HG03565 (cell line): ENCODE results near the gene ISLR2.

ENCODE experiments used
- ATAC-seq: cut with Tn5 transposase; IDR thresholded peaks from one replicate; pipeline ENCODE4 v1.9.1; 2021; ENCODE audit warnings: mild to moderate bottlenecking, moderate library complexity; ENCODE audit not compliant: unreplicated experiment

The ISLR2 gene

DNA sequence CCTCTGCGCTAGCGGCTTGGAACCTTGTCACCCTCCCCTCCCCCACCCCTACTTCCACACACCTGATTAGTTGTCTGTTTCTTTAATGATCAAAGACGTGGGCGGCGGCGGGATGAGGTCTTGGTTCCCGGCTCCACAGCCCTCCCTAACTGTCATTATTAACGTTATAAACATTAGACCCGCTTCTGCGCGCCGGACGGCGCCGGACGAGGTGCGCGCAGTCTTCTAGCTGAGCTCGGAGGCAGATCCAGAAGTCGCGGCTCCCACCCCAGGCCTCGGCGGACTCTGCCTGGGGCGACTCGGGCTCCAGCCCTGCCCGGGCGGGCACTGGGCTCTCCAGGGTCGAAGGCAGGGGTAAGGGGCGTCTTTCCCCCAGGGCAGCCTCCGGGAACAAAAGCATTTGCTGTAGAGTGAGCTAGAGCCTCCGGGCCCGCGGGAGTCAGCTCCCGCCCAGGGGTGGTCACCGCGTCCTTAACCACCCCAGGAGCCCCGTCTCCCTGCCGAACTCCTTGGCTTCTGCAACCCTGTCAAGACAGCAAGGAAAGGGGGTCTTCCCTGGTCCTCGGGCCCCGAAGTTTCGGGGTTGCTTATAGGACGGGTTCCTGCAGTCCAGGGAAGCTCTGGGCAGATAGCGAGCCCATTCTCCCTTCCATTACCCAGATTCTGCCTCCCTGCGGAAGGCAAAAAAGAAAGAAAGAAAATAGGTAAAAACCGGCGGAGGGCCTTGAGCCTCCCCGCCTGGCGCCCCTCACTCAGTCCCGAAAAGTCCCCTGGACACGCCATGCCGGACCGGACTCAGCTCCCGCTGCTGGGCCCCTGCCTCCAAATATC is 2.2 kb upstream of the ISLR2 start:
- ATAC-seq = no peak

DNA sequence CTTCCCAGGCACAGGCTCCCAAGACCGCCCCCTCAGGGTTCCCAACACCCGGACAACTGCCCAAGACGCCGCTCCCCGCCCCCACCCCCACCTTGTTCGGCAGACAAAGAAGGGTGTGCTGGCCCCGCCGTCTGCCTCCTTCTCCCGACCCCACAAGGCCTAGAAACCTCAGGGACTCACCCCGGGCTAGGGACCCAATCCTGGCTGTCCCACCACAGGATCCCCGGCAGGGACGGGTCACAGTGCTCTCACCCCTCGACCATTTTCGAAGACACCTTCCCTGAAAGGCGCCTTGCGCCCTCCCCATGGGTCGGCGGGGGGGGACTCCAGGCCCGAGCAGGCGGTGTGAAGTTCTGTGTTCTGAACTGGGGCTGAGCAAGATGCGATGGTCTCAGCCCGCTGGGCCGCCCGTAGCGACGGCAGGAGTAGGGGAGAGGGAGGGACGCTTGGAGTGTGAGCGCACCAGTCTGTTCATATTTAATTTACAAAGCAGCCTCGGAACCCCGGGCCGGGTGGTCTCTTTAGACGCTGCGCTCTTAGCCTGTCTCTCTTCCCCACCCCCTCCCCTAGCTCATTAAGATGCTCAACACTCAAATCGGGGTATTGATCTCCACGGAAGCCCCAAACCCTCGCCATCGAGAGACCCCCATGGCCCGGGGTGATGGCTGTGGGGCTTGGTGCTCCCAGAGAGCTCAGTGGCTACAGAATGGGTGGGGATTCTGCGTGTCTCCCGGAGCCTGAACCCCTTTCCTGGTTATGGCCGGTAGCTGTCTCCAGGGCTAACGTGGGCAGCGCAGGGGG is 1.4 kb upstream of the ISLR2 start:
- no peak for ATAC-seq

DNA sequence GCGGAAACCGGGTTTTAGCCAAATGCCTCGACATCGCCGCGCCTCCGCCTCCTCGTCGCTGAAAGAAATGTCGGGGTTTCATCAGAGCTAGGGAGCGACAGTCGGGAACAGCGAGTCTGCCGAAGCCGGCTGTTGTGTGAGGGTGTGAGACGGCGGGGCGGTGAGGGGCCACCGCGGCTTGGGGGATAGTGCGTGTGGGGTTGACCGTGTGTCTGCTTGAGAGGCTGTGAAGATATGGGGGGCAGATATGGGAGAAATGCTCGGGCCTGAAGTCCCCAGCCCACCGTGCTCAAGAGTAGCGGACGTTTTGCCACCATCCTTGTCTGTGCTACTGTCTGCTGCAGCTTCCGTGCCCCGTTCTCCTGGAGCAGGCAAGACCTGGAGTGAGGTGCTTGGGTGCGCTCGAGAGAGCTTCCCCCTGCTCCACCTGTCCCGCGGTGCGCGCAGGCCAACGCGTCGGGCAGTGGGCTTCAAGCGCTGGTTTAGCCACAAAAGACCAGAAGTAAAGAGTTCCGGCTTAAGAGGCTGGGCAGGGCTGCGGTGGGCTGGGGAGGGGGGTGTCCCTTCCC is 716 bp upstream of the ISLR2 start:
- ATAC-seq = no peak

DNA sequence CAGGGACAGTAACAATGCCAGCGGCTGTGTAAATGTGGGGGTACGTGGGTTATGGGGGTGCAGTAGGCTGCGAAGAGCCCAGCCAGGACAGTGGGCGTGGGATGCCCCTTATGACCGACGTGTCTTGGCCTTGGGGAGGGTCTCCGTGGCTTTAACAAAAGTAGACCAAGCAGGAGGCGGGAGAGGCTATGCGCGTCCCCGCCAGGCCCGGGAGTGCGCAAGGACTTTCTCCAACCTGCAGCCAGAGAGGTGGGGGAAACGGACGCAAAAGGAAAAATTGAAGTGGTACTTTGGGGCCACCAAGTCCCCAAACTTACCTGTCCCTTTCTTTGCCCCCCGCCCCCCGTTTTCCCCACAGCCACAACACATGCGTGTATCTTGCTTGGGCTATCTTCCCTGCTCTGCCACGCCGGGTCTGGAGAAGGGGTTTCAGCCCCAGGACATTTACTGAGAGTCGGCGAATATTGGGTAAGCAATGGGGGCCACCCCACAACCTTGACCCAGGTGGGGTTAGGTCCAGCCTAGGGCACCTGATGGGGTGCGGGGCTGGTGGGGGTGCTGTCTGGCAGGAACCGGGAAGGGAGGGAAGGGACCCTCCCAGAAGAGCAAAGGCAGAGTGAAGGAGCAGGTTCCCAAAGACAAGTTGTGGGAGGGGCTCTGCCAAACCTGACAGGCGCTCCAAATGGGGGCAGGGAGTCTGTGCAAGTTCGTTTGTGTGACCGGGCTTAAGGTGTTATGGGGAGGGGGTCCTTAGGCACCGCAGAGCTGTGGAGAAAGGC is 652 bp downstream of the ISLR2 start:
- ATAC-seq = no peak

DNA sequence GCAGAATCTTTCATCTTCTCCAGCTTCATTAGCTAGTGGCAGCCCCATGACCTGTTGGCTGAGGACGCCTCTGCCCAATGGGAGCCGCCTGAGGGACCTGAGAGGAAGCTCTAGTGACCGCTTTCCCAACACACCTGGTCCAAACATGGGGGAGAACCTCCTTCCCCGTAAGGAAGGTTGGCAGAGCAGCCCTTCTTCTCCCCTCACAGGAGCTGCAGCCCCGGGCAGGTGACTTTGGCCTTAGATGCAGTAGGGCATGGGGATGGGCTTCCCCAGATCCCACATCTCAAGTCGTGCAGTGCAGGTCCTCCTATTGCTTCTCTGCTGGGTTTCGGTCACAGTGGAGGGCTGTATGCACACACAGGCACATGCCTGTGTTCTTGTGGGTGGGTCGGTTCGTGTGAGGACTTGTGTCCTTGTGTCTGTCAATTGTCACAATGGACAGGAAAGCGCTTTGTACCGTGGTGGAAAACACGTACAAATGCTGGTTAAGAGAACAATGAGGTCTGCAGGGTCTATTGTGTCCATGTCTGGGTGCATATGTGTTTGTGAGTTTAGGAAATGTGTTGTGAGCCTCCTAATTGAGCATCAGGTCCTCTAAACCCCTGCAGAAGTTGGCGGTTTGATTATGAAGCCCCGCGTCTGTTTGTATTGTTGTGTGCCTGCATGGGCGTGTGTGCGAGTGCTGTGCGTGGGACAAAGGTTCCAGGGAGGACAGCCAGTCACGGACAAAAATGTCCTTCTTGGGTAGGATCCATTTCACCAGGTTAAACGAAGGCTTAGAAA is 1.4 kb downstream of the ISLR2 start:
- ATAC-seq = no peak

DNA sequence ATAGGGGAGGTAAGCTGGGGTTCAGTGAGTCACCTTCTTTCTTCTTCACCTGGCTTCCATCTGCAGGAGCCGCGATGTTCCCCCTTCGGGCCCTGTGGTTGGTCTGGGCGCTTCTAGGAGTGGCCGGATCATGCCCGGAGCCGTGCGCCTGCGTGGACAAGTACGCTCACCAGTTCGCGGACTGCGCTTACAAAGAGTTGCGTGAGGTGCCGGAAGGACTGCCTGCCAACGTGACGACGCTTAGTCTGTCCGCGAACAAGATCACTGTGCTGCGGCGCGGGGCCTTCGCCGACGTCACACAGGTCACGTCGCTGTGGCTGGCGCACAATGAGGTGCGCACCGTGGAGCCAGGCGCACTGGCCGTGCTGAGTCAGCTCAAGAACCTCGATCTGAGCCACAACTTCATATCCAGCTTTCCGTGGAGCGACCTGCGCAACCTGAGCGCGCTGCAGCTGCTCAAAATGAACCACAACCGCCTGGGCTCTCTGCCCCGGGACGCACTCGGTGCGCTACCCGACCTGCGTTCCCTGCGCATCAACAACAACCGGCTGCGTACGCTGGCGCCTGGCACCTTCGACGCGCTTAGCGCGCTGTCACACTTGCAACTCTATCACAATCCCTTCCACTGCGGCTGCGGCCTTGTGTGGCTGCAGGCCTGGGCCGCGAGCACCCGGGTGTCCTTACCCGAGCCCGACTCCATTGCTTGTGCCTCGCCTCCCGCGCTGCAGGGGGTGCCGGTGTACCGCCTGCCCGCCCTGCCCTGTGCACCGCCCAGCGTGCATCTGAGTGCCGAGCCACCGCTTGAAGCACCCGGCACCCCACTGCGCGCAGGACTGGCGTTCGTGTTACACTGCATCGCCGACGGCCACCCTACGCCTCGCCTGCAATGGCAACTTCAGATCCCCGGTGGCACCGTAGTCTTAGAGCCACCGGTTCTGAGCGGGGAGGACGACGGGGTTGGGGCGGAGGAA is 2.6 kb downstream of the ISLR2 start:
- no peak for ATAC-seq

DNA sequence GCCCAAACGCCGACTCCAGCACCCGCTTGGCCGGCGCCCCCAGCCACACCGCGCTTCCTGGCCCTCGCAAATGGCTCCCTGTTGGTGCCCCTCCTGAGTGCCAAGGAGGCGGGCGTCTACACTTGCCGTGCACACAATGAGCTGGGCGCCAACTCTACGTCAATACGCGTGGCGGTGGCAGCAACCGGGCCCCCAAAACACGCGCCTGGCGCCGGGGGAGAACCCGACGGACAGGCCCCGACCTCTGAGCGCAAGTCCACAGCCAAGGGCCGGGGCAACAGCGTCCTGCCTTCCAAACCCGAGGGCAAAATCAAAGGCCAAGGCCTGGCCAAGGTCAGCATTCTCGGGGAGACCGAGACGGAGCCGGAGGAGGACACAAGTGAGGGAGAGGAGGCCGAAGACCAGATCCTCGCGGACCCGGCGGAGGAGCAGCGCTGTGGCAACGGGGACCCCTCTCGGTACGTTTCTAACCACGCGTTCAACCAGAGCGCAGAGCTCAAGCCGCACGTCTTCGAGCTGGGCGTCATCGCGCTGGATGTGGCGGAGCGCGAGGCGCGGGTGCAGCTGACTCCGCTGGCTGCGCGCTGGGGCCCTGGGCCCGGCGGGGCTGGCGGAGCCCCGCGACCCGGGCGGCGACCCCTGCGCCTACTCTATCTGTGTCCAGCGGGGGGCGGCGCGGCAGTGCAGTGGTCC is 3.5 kb downstream of the ISLR2 start:
- no peak for ATAC-seq

DNA sequence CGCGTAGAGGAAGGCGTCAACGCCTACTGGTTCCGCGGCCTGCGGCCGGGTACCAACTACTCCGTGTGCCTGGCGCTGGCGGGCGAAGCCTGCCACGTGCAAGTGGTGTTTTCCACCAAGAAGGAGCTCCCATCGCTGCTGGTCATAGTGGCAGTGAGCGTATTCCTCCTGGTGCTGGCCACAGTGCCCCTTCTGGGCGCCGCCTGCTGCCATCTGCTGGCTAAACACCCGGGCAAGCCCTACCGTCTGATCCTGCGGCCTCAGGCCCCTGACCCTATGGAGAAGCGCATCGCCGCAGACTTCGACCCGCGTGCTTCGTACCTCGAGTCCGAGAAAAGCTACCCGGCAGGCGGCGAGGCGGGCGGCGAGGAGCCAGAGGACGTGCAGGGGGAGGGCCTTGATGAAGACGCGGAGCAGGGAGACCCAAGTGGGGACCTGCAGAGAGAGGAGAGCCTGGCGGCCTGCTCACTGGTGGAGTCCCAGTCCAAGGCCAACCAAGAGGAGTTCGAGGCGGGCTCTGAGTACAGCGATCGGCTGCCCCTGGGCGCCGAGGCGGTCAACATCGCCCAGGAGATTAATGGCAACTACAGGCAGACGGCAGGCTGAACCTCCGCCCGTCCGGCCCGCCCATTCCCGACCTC is 4.1 kb downstream of the ISLR2 start:
- ATAC-seq = no peak

DNA sequence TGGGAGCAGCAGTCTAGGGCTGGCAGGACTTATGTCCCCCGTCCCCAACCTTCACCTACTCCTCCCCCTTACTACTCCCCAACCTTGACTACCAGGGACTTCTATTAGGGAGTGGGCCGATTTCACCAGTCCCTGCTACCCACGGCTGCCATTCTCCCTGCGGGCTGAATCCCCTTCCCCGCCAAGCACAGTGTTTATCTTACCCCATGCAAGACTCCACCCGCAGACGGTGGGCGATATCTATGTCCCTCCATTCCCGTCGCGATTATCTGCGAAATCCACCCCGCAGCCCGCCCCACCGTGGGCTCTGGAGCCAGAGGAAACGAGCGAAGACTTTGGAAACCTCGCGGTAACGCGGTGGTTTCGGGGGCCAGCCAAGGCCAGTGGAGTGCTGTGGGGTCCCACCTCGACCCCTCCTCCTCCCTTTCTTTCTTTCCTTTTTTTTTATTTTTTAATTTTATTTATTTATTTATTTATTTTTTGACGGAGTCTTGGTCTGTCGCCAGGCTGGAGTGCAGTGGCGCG is 4.7 kb downstream of the ISLR2 start:
- no peak for ATAC-seq

DNA sequence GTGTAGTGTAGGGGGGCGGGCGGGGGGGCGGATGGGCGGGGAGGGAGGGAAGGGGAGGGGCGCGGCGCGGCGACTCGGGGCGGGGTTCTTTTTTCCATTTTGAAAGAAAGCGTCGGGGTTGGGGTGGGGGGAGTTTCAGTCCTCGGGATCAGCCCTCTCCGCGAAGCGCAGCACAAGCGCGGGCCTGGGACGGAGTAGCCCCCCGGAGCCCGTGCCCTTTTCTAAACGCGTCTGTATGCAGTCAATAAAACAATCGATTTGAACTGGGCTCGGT is 6.1 kb downstream of the ISLR2 start:
- no peak for ATAC-seq

DNA sequence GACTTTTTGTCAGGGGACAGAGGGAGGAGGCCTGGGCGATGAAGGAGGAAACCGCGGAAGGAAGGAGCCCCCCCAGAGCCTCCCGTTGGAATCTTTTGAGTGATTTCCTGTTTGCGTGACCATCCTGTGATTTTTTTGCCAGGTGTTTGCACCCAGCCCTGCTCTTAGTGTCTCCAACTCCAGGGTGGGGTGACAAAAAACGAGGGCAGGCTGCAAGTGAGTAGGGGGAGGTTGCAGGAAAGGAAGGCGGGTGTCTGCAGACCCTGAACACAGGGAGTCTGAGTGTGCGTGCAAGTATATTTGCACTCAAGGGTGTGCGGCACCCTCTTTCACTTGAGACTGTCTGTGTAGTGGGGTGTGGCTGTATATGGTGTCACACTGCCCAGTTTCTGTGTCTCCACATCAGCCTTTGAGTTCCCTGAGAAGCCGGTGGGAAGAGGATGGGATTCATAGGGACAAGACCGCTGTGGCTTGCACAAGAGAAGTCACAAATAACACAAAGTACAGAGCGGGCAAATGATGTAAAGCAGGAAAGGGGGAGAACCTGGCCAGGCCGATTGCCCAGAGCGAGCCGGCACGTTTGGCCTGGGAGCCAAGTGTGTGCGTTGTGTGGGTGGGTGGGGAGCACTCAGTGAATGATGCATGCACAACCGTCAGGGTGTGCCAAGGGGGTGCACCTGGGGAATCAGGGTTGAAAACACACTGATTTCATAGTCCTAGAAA is 6.6 kb downstream of the ISLR2 start:
- ATAC-seq = no peak

DNA sequence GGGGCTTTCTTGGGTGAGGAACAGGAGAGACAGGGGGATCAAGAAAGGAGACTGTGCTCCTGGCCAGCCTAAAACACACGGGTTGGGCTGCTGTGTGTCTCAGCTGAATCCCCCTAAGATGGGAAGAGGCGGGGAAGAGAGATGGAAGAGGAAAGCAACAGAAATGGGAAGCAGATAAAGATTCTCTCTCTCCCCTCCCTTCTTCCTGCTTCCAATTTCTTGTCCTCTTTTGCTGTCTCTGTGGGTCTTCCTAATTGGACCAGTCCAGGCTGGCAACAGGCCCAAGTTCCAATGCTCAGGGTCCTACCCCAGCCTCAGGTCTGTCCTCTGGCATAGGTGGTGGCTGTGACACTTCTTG is 7.1 kb downstream of the ISLR2 start:
- ATAC-seq = no peak

DNA sequence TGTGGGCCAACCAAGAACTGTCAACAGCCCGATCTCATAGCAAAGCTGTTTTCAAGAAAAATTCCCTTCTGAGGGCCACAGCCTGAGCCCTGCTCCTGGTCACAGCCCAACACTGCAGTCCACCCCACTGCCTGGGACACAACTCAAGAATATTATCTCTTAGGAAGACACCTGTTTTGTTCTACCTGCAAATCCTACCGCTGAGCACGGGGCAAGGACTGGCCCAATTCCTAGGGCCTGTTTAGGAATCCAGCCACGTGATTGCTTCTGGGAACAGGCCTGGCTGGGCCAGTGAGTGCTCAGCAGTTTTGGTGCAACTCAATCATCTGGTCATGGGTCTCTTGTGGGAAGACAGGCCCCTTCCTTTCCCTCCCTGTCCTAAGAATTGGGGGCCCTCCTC is 8.3 kb downstream of the ISLR2 start:
- no peak for ATAC-seq

DNA sequence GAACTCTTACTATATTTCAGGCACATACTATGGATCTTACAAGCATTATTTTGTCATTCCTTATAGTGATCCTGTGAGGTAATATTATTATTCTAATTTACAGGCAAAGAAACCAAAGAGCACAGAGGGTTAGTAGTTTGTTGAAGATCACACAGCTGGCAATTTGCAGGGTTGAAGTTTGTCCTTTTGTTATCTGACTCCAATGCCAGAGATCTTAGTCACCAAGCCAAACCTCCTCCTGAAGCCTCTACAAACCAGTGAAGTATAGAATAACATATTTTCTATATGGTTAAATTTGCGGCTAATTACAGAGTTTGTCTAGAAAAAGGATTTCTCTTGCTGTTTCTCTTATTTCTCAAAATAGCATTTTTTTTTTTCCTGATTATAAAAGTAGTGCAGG is 11.2 kb downstream of the ISLR2 start:
- no peak for ATAC-seq

DNA sequence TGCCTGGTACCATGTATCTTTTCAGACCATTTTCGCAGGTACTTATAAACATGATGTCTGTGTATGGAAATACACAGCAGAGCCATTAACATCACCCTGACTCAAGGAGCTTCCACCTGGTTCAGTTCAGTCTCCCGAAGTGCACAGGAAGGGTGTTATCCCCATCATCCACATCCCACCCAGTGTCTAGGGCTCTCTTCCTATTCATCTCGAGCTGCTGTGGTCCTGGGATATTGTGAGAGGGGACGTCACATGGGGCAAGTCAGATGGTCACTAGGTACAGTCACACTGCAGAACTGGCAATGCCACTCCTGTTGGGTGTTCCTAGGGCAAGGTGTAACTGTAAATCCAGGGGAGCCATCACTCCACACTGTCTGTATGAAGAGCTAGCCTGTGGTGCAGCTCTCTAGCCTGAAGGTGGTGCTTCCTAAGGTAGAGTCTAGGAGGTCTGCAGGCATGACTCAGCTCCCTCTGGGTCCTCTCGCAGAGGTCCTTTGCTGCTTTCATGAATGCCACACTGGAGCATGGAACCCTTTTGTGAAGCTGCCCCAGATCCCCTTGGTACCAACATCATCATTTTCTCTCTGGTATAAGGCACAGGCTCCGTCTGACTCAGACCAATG is 13.9 kb downstream of the ISLR2 start:
- ATAC-seq = no peak

DNA sequence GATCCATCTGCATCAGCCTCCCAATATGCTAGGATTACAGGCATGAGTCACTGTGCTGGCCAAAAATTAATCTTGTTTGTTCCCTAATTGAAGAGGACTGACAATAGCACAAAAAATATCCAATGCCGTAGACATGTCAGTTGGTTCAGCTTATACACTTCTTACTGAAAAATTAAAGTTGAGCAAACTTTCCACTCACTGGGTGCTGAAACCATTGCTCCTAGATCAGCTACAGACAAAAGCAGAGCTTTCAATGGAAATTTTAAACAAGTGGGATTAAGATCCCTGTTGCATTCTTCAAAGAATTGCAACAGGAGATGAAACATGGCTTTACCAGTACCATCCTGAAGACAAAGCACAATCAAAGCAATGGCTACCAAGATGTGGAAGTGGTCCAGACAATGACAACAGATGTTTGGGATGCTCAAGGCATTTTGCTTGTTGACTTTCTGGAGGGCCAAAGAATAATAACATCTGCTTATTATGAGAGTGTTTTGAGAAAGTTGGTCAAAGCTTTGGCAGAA is 16.0 kb downstream of the ISLR2 start:
- no peak for ATAC-seq

DNA sequence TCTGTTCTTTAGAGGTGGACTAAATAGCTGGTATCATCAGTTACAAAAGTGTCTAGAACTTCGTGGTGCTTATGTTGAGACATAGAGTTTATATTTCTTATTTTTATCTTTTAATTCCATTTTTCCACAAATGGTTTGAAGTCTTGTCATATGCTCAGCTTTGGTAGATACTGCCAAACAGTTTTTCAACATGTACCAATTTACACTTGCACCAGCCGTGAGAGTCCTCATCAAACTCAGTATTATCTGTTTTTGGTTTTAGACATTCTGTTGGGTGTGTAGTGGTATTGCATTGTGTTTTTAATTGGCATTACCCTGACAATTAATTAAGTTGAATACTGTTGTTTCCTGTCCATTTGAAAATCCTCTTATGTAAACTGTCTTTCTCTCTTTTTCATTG is 16.7 kb downstream of the ISLR2 start:
- ATAC-seq = no peak
